Endodermal cell (in vitro differentiated cells): ENCODE data around the gene ZFYVE9. TPM values are rescaled to one million over a fixed set of nuclear protein-coding genes. Genes with fewer than 3 reads are reported as not detected.
"Not testable (repeated sequence)": the region's sequence is repeated elsewhere in the genome, so short reads cannot be mapped to it uniquely, and the experiment has no call there.

Source experiments
- DNase-seq: peaks from one replicate; pipeline ENCODE4 v3.0.0-alpha.2; 2017
- H3K27ac ChIP-seq: 2 replicates; pipeline ENCODE4 v1.5.1; 2013; ENCODE audit warnings: mild to moderate bottlenecking, low read depth, low read length, moderate library complexity
- H3K27me3 ChIP-seq: 2 replicates; pipeline ENCODE4 v1.6.1; 2013; ENCODE audit warnings: mild to moderate bottlenecking, low read length, moderate library complexity; ENCODE audit not compliant: insufficient read depth, control insufficient read depth, poor library complexity, severe bottlenecking
- H3K36me3 ChIP-seq: 2 replicates; pipeline ENCODE4 v1.7.0; 2013; ENCODE audit warnings: mild to moderate bottlenecking, low read length, moderate library complexity; ENCODE audit not compliant: control insufficient read depth, insufficient read depth
- H3K4me1 ChIP-seq: one replicate; pipeline ENCODE4 v1.7.0; 2013; ENCODE audit warnings: low read length; ENCODE audit not compliant: control insufficient read depth, insufficient read depth
- H3K4me3 ChIP-seq: 2 replicates; pipeline ENCODE4 v1.5.1; 2013; ENCODE audit warnings: mild to moderate bottlenecking, low read length, moderate library complexity
- H3K9ac ChIP-seq: 2 replicates; pipeline ENCODE4 v1.6.1; 2013; ENCODE audit warnings: mild to moderate bottlenecking, low read length, moderate library complexity; ENCODE audit not compliant: poor library complexity, severe bottlenecking; ENCODE audit errors: extremely low read depth
- H3K9me3 ChIP-seq: 2 replicates; pipeline ENCODE4 v1.6.1; 2013; ENCODE audit warnings: mild to moderate bottlenecking, low read length, moderate library complexity; ENCODE audit not compliant: control insufficient read depth
- H3K27ac Mint-ChIP-seq: 2 replicates; pipeline ENCODE4 v1.8.0; 2020; ENCODE audit warnings: mixed read lengths
- H3K27me3 Mint-ChIP-seq: 2 replicates; pipeline ENCODE4 v1.8.0; 2021; ENCODE audit warnings: mild to moderate bottlenecking, mixed read lengths; ENCODE audit not compliant: insufficient read depth
- H3K36me3 Mint-ChIP-seq: 2 replicates; pipeline ENCODE4 v1.8.0; 2020; ENCODE audit warnings: low read depth, mixed read lengths
- H3K4me1 Mint-ChIP-seq: 2 replicates; pipeline ENCODE4 v1.8.0; 2020; ENCODE audit warnings: mixed read lengths
- H3K4me3 Mint-ChIP-seq: 2 replicates; pipeline ENCODE4 v1.8.0; 2020; ENCODE audit warnings: mild to moderate bottlenecking, moderate library complexity, mixed read lengths
- H3K9me3 Mint-ChIP-seq: 2 replicates; pipeline ENCODE4 v1.8.0; 2020; ENCODE audit warnings: mild to moderate bottlenecking, mixed read lengths
- CTCF ChIP-seq: fragments of 200-600 bp; sonication (generic); conservative IDR thresholded peaks from 2 replicates; pipeline ENCODE4 v1.5.0; 2021; ENCODE audit warnings: antibody characterized with exemption, mild to moderate bottlenecking
- WGBS, 2 experiments: methylation state at CpG; one replicate each; pipeline versions ENCODE4 v1.1.5 to v1.1.7; 2013; ENCODE audit warnings: missing lambda C conversion rate in 2 of 2, mixed read lengths in 1 of 2; ENCODE audit not compliant: insufficient coverage in 1 of 2, insufficient read length in 1 of 2; 5-methylcytosine and 5-hydroxymethylcytosine counted together
- total RNA-seq, 2 donors: library from RNA; stranded (reverse); fragmentation: NEBNext Ultra II Directional in 1 of 2; extraction: Animal tissue kit (Norgen Biotek cat#: 25700) in 1 of 2; gene quantifications; 2 replicates in 1 of 2; 3 replicates in 1 of 2; pipeline ENCODE4 v1.2.1, GENCODE V29; 2021

The ZFYVE9 gene
- total RNA-seq, 2 donors from 2014 or later: 34.3 to 40.5 TPM

GRCh38 chr1:52142220-52143183 is 613 bp downstream of the ZFYVE9 start:
- Mint-ChIP-seq H3K36me3 (no peaks in the 10 kb centered on the region), H3K9me3 (no peaks in the 10 kb centered on the region), H3K27ac (peak overlapping the region; percentile 92), H3K4me3 (peak overlapping the region; percentile 81), H3K4me1 (peaks cover 12% of the 10 kb centered on the region), H3K27me3 (peaks cover 6% of the 10 kb centered on the region)
- peak overlapping the region; percentile 74 for H3K27ac ChIP-seq
- H3K9me3 ChIP-seq: no peaks in the 10 kb centered on the region
- H3K27me3 ChIP-seq: peaks cover 23% of the 10 kb centered on the region
- 1 to 2% methylated on average over 27 to 80 of the region's 80 CpGs for WGBS, 2 experiments
- TF ChIP-seq CTCF: peak; percentile 33
- no peaks in the 10 kb centered on the region for H3K36me3 ChIP-seq
- peak overlapping the region; percentile 86 for H3K9ac ChIP-seq
- DNase-seq: peak; percentile 81
- peak overlapping the region; percentile 95 for H3K4me3 ChIP-seq
- no peaks in the 10 kb centered on the region for H3K4me1 ChIP-seq

DNA sequence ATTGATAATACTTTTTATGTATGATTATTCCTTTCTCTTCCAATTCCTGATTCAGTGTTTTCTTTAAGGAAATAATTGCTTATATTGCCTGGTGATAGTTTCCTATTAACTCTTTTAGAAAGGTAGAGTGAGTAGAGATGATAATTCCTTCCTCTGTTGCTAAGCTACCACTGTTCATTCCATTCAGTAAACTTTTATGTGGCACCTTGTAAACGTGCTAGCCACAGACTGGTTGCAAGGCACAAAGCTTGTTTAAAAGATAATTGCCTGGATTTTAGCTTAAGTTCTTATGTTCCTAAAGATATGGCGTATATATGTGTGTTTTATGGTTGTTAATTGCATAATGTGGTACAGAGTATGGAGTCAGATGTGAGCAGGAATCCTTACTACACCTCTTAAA is 3.2 kb downstream of the ZFYVE9 start:
- Histone ChIP-seq H3K9me3 (no peaks in the 10 kb centered on the region), H3K27me3 (peaks cover 11% of the 10 kb centered on the region), H3K4me1 (no peaks in the 10 kb centered on the region), H3K4me3 (no peak overlapping the region), H3K36me3 (no peaks in the 10 kb centered on the region), H3K27ac (no peak overlapping the region), H3K9ac (no peak overlapping the region)
- H3K4me3 Mint-ChIP-seq: no peak overlapping the region
- 78 to 100% methylated on average over 1 to 2 of the region's 2 CpGs for WGBS, 2 experiments
- H3K36me3 Mint-ChIP-seq: no peaks in the 10 kb centered on the region
- no peaks in the 10 kb centered on the region for H3K9me3 Mint-ChIP-seq
- DNase-seq: no peak
- peaks cover 12% of the 10 kb centered on the region for H3K4me1 Mint-ChIP-seq
- H3K27me3 Mint-ChIP-seq: no peaks in the 10 kb centered on the region
- no peak overlapping the region for H3K27ac Mint-ChIP-seq
- no peak for TF ChIP-seq CTCF

DNA sequence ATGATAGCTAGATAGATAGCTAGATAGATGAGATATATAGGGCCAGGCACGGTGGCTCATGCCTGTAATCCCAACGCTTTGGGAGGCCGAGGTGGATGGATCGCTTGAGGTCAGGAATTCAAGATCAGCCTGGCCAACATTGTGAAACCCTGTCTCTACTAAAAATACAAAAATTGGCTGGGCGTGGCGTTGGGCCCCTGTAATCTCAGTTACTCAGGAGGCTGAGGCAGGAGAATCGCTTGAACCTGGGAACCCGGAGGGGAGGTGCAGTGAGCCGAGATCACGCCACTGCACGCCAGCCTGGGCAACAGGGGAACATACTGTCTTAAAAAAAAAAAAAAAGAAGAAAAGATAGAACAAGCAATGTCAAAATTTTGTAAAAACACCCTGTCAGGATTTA is 8.6 kb downstream of the ZFYVE9 start:
- not testable (repeated sequence) for H3K4me1 Mint-ChIP-seq, H3K4me1 ChIP-seq, H3K27ac Mint-ChIP-seq, H3K9me3 Mint-ChIP-seq, H3K36me3 Mint-ChIP-seq, H3K4me3 Mint-ChIP-seq, H3K9ac ChIP-seq, H3K27ac ChIP-seq, DNase-seq, H3K9me3 ChIP-seq, H3K27me3 Mint-ChIP-seq, H3K4me3 ChIP-seq, H3K36me3 ChIP-seq, H3K27me3 ChIP-seq
- WGBS, 2 experiments: 93 to 94% methylated on average over 10 to 11 of the region's 11 CpGs
